T-helper 2 cell treated with Interferon-gamma antibody and Interleukin-4, amounts not matched to agents 5 μg/mL and 100 μg/mL, for 36 hours (primary cell): ENCODE measurements around the gene TRAF7.

Experiments used
- DNase-seq: peaks from one replicate; pipeline ENCODE4 v3.0.0; 2021; ENCODE audit warnings: low spot score
- H3K27ac Mint-ChIP-seq: one replicate; pipeline ENCODE4 v1.8.0; 2021; ENCODE audit warnings: mild to moderate bottlenecking, mixed read lengths
- H3K27me3 Mint-ChIP-seq: one replicate; pipeline ENCODE4 v1.8.0; 2021; ENCODE audit warnings: low read depth, mixed read lengths
- H3K36me3 Mint-ChIP-seq: one replicate; pipeline ENCODE4 v1.8.0; 2021; ENCODE audit warnings: low read depth, mixed read lengths
- H3K4me1 Mint-ChIP-seq: one replicate; pipeline ENCODE4 v1.8.0; 2021; ENCODE audit warnings: low read depth, mixed read lengths
- H3K4me3 Mint-ChIP-seq: one replicate; pipeline ENCODE4 v1.8.0; 2022; ENCODE audit warnings: mild to moderate bottlenecking, moderate library complexity, mixed read lengths
- H3K9me3 Mint-ChIP-seq: one replicate; pipeline ENCODE4 v1.8.0; 2021; ENCODE audit warnings: mixed read lengths

TRAF7 gene

DNA sequence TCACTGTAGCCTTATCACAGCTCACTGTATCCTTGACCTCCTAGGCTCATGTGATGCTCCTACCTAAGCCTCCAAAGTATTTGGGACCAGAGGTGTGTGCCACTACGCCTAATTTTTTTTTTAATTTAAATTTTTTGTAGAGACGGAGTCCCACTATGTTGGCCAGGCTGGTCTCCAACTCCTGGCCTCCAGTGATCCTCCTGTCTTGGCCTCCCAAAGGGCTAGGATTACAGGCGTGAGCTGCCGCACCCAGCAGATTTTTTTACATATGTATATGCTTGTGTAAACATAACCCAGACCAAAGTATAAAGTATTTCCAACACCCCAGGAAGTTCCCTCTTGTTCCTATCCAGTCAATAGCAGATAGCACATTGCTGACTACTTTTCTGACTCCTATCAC is 60.7 kb downstream of the TRAF7 start:
- Mint-ChIP-seq H3K27me3 (no peaks in the 10 kb centered on the region), H3K4me3 (peak overlapping the region; percentile 40), H3K36me3 (peaks cover 11% of the 10 kb centered on the region), H3K27ac (peak overlapping the region; percentile 65), H3K4me1 (peaks cover 12% of the 10 kb centered on the region), H3K9me3 (no peaks in the 10 kb centered on the region)
- no peak for DNase-seq

DNA sequence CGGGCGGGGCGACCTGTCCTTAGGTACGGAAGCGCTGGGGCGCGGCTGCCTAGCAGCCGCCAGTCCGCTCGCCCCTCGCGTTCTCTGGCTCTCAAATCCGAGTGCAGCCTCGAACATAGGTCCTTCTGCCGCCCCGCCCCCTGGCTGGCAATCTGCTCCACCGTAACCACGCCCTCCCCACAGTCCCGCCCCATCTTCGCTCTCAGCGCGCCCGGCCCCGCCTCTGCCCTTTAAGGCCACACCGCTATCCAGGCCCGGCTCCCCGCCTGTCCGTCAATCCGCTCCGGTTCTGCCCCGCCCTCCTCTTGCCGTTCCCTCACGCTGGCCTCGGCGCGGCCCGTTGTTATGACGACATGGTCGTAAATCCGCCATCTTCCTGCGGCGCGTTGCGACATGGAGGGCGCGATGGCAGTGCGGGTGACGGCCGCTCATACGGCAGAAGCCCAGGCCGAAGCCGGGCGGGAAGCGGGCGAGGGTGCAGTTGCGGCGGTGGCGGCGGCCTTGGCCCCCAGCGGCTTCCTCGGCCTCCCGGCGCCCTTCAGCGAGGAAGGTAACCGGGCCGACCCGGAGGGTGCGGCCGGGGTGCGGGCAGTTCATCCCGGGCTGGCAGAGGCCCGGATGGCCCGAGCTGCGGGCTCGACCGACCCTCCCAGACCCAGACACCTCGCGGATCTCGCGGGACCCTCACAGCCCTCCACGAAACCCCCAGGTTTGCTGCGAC is 67.8 kb downstream of the TRAF7 start, which contains the start of gene E4F1:
Gene E4F1 (plus strand): TSS at position 371 of the 721 bp plus-strand sequence. CDS start 23 bp downstream, at position 394.
- H3K9me3 Mint-ChIP-seq, result no peaks in the 10 kb centered on the region
- peak within 1 kb of the TSS; percentile 82 for H3K27ac Mint-ChIP-seq
- H3K4me1 Mint-ChIP-seq, result no peaks in the 10 kb centered on the region
- no peaks in the 10 kb centered on the region for H3K36me3 Mint-ChIP-seq
- H3K4me3 Mint-ChIP-seq, result peak within 1 kb of the TSS; percentile 86
- H3K27me3 Mint-ChIP-seq, result no peaks in the 10 kb centered on the region
- DNase-seq, result peak; percentile 99

DNA sequence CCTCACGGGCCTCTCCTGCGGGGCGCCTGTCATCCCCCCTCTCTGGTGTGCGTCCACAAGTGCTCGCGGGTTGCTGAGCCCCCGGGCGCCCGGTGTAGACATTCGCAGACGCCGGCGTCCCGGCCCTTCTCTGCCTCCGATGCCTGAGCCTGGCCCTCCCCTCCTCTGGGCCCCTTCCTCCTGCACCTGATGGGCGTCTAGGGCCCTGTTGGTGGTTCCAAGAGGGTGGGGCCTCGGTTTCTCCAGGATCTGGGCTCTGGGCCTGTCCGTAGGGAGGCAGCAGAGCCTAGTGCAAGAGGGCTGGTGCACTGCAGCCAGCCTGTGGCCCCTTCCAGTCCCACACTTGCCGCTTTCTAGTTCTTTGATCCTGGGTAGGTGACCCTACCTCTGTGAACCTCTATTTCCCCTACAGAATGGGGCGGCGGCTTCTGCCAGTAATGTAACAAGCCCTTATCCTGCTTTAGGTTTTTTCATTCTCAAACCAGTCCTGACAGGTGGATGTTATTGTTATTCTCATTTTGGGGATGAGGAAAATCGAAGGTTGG is 68.4 kb downstream of the TRAF7 start:
- Mint-ChIP-seq H3K36me3 (no peaks in the 10 kb centered on the region), H3K9me3 (no peaks in the 10 kb centered on the region), H3K4me1 (no peaks in the 10 kb centered on the region), H3K27me3 (no peaks in the 10 kb centered on the region), H3K4me3 (peak overlapping the region; percentile 86), H3K27ac (peak overlapping the region; percentile 82)
- no peak for DNase-seq

DNA sequence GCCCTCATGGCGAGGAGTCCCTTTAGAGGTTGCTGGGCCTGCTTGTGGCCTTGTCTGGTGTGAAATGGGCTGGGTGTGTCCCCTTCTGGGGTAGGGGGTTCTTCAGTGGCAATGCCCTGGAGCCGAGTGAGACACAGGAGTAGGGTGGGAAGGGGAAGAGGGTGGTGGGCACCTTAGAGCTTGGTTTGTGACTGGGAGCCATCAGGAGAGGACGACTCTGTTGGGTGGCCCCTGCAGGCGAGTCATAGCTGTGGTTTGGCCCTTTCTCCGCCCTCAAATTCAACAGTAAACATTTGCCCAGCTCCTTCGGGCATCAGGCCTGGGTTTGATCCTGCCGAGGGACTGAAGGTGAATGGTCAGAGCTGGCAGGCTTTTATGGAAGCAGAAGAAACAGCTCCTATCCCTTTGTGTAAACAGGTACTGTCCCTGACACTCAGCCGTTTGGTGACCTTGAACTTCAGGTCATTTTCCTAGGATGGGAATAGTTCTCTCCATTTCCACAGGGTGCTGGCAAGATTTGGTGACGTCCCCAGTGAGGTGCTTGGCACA is 70.7 kb downstream of the TRAF7 start:
- no peaks in the 10 kb centered on the region for H3K4me1 Mint-ChIP-seq
- H3K27ac Mint-ChIP-seq, result no peak overlapping the region
- no peak overlapping the region for H3K4me3 Mint-ChIP-seq
- H3K36me3 Mint-ChIP-seq, result peaks cover 2% of the 10 kb centered on the region
- no peaks in the 10 kb centered on the region for H3K9me3 Mint-ChIP-seq
- H3K27me3 Mint-ChIP-seq, result no peaks in the 10 kb centered on the region
- no peak for DNase-seq

DNA sequence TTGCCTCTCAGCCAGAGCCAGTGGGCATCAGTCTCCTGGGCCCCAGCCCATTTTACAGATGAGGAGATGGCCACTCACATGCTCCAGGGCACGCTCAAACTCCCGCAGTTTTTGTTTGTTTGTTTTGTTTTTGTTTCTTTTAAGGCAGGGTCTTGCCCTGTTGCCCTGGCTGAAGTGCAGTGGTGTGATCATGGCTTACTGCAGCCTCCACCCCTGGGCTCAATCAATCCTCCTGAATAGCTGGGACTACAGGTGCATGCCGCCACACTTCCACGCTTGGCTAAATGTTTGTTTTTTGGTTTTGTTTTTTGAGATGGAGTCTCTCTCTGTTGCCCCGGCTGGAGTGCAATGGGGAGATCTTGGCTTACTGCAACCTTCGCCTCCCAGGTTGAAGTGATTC is 71.3 kb downstream of the TRAF7 start:
- Mint-ChIP-seq H3K4me3 (peak overlapping the region; percentile 18), H3K36me3 (peaks cover 5% of the 10 kb centered on the region), H3K9me3 (no peaks in the 10 kb centered on the region), H3K27ac (no peak overlapping the region), H3K4me1 (no peaks in the 10 kb centered on the region), H3K27me3 (no peaks in the 10 kb centered on the region)
- DNase-seq, result no peak
